GM18526 (cell line): ENCODE results near the gene ZC3HAV1.

Experiments
- POLR2A ChIP-seq: IDR thresholded peaks from 3 replicates; pipeline ENCODE4 v1.6.1; 2011; ENCODE audit not compliant: insufficient read length; ENCODE audit errors: extremely low read depth

The ZC3HAV1 gene

GRCh38 chr7:139094030-139094429 is 15.5 kb downstream of the ZC3HAV1 start:
- no peak for TF ChIP-seq POLR2A

GRCh38 chr7:139092090-139092796 is 17.3 kb downstream of the ZC3HAV1 start:
- TF ChIP-seq POLR2A = no peak

- TF ChIP-seq POLR2A = no peak
Observed at GRCh38 chr7:139091677-139091996, 17.9 kb downstream of the ZC3HAV1 start.

- TF ChIP-seq POLR2A = no peak
Observed at GRCh38 chr7:139089118-139089517, 20.4 kb downstream of the ZC3HAV1 start.

- no peak for TF ChIP-seq POLR2A
Observed at GRCh38 chr7:139088268-139088667, 21.3 kb downstream of the ZC3HAV1 start.

DNA sequence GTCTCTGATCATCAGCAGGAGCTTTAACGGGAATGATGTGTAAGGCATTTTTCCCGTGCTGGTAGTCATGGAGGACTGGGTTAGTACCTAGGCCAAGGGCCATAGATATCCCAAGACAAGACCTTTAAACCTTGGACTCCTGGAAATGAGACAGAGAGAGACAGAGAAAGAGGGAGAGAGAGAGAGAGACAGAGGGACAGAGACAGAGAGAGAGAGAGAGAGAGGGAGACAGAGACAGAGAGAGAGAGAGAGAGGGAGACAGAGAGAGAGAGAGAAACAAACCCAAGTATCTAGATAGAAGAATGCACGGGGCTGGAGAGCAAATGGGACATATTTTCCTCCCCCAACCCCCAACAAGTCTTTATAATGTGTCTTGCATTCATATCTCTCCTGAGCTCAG is 22.3 kb downstream of the ZC3HAV1 start:
- TF ChIP-seq POLR2A = no peak

DNA sequence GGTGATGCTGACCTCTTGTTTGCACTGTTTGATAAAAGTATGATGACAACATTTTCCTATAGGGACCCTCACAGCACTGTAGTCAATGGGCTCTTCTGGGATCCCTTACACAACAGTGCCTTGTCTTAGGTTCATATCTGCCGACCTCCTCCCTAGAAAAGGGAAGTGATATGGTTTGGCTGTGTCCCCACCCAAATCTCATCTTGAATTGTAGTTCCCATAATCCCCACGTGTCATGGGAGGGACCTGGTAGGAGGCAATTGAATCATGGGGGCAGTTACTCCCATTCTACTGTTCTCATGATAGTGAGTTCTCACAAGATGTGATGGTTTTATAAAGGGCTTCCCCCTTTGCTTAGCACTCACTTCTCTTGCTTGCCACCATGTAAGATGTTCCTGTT is 23.1 kb downstream of the ZC3HAV1 start:
- no peak for TF ChIP-seq POLR2A

GRCh38 chr7:139084709-139085108 is 24.8 kb downstream of the ZC3HAV1 start:
- TF ChIP-seq POLR2A = no peak

DNA sequence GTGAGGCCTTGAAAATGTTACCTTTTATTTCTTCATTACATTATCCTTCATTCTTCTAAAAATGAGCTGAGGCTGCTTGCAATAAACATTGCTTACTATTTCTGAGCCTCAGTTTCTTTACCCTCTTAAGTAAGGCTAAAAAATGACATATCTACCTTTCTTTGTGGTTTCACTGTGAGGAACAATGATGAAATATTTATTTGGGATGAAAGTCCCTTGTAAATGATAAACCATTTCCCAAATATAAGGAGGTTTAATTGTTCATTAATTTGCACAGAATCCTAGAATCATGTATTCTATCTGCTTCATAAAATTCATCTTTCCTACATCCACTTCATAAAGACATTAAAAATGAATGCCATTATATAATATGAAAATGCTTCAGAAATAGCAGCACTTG is 27.9 kb downstream of the ZC3HAV1 start:
- TF ChIP-seq POLR2A = no peak

- TF ChIP-seq POLR2A = no peak
Observed at GRCh38 chr7:139080905-139081304, 28.6 kb downstream of the ZC3HAV1 start.

DNA sequence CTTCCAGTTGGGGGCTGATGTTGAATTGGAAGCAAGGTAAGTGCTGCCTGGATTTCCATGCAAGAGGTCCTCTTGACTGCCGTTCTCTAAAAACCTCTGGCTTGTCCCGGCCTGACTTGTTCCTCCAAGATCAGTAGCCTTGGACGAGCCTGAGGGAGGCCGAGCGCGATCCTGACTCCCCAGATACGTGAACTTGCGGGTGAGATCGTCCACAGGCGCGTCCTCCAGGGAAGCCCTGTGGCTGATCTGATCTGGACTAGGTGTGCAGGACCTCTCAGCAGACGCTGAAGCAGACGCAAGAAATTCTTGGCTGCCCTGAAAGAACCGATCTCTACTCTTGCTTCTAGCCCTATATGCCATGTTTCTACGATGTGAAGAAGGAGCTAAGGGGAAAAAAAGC is 29.7 kb downstream of the ZC3HAV1 start:
- TF ChIP-seq POLR2A = no peak

DNA sequence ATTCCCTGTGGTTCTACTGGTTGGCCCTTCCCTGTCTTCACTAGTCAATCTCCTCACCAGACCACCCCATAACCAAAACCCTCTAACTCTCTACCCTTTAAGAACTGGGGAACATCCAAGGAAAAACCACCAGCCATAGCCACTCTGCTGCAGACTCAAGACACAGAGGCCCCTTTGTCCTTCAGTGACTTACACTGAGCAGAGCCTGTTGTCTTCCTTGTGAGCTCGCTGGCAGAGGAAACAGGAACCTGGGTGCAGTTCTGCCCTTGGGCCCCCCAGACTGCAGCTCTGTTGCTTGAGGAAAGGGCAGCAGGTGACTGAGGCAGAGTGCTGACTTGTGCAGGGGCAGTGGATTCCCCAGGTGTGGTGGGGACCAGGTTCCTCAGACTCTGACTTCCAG is 30.6 kb downstream of the ZC3HAV1 start:
- TF ChIP-seq POLR2A = no peak

DNA sequence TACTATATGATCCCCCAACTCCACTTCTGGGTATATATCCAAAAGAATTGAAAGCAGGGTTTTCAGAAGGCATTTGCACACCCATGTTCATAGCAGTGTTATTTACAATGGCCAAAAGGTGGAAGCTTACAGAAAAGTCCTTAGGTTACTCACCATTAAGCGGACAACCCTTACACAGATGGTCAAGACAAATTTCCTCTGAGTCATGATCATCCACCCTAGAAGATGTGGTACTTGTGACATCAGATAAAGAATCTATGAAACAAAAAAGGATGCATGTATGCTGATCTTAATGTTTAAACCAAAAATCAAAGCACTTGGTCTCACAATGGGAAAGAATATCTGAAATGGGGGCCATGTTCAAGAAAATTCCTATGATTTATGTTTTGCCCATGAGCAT is 31.1 kb downstream of the ZC3HAV1 start:
- no peak for TF ChIP-seq POLR2A

- TF ChIP-seq POLR2A = no peak
Observed at GRCh38 chr7:139075871-139076686, 33.4 kb downstream of the ZC3HAV1 start.

GRCh38 chr7:139075031-139075652 is 34.4 kb downstream of the ZC3HAV1 start:
- no peak for TF ChIP-seq POLR2A

GRCh38 chr7:139072796-139073195 is 36.7 kb downstream of the ZC3HAV1 start:
- no peak for TF ChIP-seq POLR2A

DNA sequence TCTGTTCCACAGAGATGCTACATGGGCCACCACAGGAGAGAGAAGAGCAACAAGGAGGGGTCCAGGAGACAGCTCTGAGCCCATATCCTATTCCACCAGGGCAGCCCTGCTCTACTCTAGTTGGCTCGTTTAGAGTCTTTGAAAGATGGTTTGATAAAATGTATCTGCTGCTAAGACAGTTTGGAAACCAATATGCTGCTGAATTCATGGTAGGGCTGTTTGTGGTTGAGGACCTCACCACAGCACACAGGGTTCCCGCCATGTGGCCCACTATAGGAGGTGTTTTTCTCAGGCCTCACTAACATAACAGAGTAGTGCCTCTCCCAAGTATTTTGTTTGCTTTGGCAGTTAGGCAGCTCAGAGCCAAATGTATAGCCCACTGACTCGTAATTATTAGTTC is 37.8 kb downstream of the ZC3HAV1 start:
- no peak for TF ChIP-seq POLR2A
